ENCODE results near the gene SRGAP2B. TPM values are rescaled to one million over a fixed set of nuclear protein-coding genes. Genes with fewer than 3 reads are reported as not detected.
"Not testable (repeated sequence)": the region's sequence is repeated elsewhere in the genome, so short reads cannot be mapped to it uniquely, and the experiment has no call there.

SRGAP2B gene
- total and polyA plus RNA-seq, 2 donors: 7.0 to 10.3 TPM

DNA sequence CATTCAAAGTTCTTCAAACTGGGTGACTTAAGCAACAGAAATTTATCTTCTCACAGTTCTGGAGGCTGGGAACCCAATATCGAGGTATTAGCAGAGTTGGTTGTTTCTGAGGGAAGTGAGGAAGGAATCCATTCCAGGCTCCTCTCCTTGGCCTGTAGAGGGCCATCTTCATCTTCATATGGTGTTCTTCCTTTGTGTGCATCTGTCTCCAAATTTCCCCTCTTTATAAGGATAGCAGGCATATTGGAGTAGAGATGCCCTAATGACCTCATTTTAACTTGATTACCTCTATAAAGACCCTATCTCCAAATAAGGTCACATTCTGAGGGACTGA, 27.9 kb upstream of the SRGAP2B start:
- H3K36me3 ChIP-seq (ENCODE audit: control insufficient read depth in 2 of 2, insufficient read depth in 2 of 2, low read length in 1 of 2); H3K9me3 ChIP-seq (ENCODE audit: control insufficient read depth in 2 of 2, insufficient read depth in 1 of 2, low read length in 1 of 2); H3K27ac ChIP-seq (ENCODE audit: low read depth in 1 of 2, low read length in 1 of 2); H3K27me3 ChIP-seq (ENCODE audit: control insufficient read depth in 2 of 2, insufficient read depth in 1 of 2, low read length in 1 of 2); H3K4me3 ChIP-seq (ENCODE audit: low read length in 2 of 2); H3K4me1 ChIP-seq (ENCODE audit: control insufficient read depth in 2 of 2, insufficient read depth in 2 of 2, low read length in 2 of 2); DNase-seq (ENCODE audit: low read depth in 6 of 9, low spot score in 9 of 9): not testable (repeated sequence)
- WGBS: no CpG with 5 or more reads among the region's 1 CpG

GRCh38 chr1:145122344-145123061, 27.4 kb upstream of the SRGAP2B start:
- not testable (repeated sequence) for H3K4me3 ChIP-seq (ENCODE audit: low read length in 2 of 2); H3K4me1 ChIP-seq (ENCODE audit: control insufficient read depth in 2 of 2, insufficient read depth in 2 of 2, low read length in 2 of 2); H3K27ac ChIP-seq (ENCODE audit: low read depth in 1 of 2, low read length in 1 of 2); H3K27me3 ChIP-seq (ENCODE audit: control insufficient read depth in 2 of 2, insufficient read depth in 1 of 2, low read length in 1 of 2); DNase-seq (ENCODE audit: low read depth in 6 of 9, low spot score in 9 of 9); H3K36me3 ChIP-seq (ENCODE audit: control insufficient read depth in 2 of 2, insufficient read depth in 2 of 2, low read length in 1 of 2); H3K9me3 ChIP-seq (ENCODE audit: control insufficient read depth in 2 of 2, insufficient read depth in 1 of 2, low read length in 1 of 2)
- no CpG with 5 or more reads among the region's 7 CpGs for WGBS

- not testable (repeated sequence) for H3K36me3 ChIP-seq (ENCODE audit: control insufficient read depth in 2 of 2, insufficient read depth in 2 of 2, low read length in 1 of 2); H3K4me1 ChIP-seq (ENCODE audit: control insufficient read depth in 2 of 2, insufficient read depth in 2 of 2, low read length in 2 of 2); DNase-seq (ENCODE audit: low read depth in 6 of 9, low spot score in 9 of 9); H3K9me3 ChIP-seq (ENCODE audit: control insufficient read depth in 2 of 2, insufficient read depth in 1 of 2, low read length in 1 of 2); H3K27me3 ChIP-seq (ENCODE audit: control insufficient read depth in 2 of 2, insufficient read depth in 1 of 2, low read length in 1 of 2); H3K4me3 ChIP-seq (ENCODE audit: low read length in 2 of 2); H3K27ac ChIP-seq (ENCODE audit: low read depth in 1 of 2, low read length in 1 of 2)
- WGBS: no CpG with 5 or more reads among the region's 3 CpGs
These were observed 24.7 kb upstream of the SRGAP2B start for GRCh38 chr1:145119842-145120241.

DNA sequence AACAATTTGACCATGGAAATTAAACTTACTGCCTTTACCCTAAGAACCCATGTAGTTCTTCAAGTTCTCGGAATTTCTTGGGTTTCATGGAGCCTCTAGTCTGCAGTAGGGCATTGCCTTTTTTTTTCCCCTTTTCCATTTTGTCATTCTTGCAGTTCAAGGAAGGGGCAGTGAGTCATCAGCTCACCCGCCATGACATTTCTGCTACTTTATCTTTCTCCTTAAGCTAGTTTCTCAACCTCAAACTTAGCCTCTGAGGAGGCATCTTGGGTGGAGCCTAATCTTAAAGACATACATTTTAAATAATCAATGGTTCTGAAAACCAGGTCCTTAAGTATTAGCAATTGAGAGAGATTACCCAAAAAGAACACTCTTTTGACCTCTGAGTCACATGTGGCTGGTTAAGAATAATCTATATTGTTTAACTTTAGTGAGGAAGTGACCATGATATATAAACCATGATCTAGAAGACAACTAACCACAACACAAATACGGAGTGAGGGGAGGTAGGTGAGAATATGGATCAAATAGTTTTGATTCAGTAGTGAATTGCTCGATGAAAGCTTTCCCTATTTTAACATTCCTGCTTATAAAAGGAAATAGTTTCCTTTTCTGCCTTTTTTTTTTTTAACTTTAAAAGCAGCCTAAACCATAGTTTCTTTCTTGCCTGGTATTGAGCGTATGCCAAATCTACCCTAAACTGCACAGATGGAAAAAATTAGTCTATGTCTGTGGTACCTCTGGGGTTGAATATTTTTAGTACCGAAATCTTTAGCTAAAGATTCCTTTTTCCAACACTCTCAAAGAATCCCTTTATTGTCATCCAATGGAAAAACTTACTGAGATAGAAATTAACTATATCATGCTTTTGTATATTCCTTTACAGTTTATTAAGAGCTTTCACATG, 20.7 kb upstream of the SRGAP2B start:
- H3K27me3 ChIP-seq (ENCODE audit: control insufficient read depth in 2 of 2, insufficient read depth in 1 of 2, low read length in 1 of 2); DNase-seq (ENCODE audit: low read depth in 6 of 9, low spot score in 9 of 9); H3K4me3 ChIP-seq (ENCODE audit: low read length in 2 of 2); H3K9me3 ChIP-seq (ENCODE audit: control insufficient read depth in 2 of 2, insufficient read depth in 1 of 2, low read length in 1 of 2); H3K27ac ChIP-seq (ENCODE audit: low read depth in 1 of 2, low read length in 1 of 2); H3K4me1 ChIP-seq (ENCODE audit: control insufficient read depth in 2 of 2, insufficient read depth in 2 of 2, low read length in 2 of 2); H3K36me3 ChIP-seq (ENCODE audit: control insufficient read depth in 2 of 2, insufficient read depth in 2 of 2, low read length in 1 of 2): not testable (repeated sequence)
- WGBS: no CpG with 5 or more reads among the region's 6 CpGs

GRCh38 chr1:145114560-145115057, 19.5 kb upstream of the SRGAP2B start:
- DNase-seq (ENCODE audit: low read depth in 6 of 9, low spot score in 9 of 9); H3K27ac ChIP-seq (ENCODE audit: low read depth in 1 of 2, low read length in 1 of 2); H3K36me3 ChIP-seq (ENCODE audit: control insufficient read depth in 2 of 2, insufficient read depth in 2 of 2, low read length in 1 of 2); H3K4me1 ChIP-seq (ENCODE audit: control insufficient read depth in 2 of 2, insufficient read depth in 2 of 2, low read length in 2 of 2); H3K9me3 ChIP-seq (ENCODE audit: control insufficient read depth in 2 of 2, insufficient read depth in 1 of 2, low read length in 1 of 2); H3K27me3 ChIP-seq (ENCODE audit: control insufficient read depth in 2 of 2, insufficient read depth in 1 of 2, low read length in 1 of 2); H3K4me3 ChIP-seq (ENCODE audit: low read length in 2 of 2): not testable (repeated sequence)
- no CpG with 5 or more reads among the region's 1 CpG for WGBS

- H3K27me3 ChIP-seq (ENCODE audit: control insufficient read depth in 2 of 2, insufficient read depth in 1 of 2, low read length in 1 of 2); H3K36me3 ChIP-seq (ENCODE audit: control insufficient read depth in 2 of 2, insufficient read depth in 2 of 2, low read length in 1 of 2); H3K27ac ChIP-seq (ENCODE audit: low read depth in 1 of 2, low read length in 1 of 2); H3K9me3 ChIP-seq (ENCODE audit: control insufficient read depth in 2 of 2, insufficient read depth in 1 of 2, low read length in 1 of 2); H3K4me1 ChIP-seq (ENCODE audit: control insufficient read depth in 2 of 2, insufficient read depth in 2 of 2, low read length in 2 of 2); H3K4me3 ChIP-seq (ENCODE audit: low read length in 2 of 2); DNase-seq (ENCODE audit: low read depth in 6 of 9, low spot score in 9 of 9): not testable (repeated sequence)
- no CpG with 5 or more reads among the region's 3 CpGs for WGBS
These were observed 17.6 kb upstream of the SRGAP2B start for GRCh38 chr1:145112703-145113102.

DNA sequence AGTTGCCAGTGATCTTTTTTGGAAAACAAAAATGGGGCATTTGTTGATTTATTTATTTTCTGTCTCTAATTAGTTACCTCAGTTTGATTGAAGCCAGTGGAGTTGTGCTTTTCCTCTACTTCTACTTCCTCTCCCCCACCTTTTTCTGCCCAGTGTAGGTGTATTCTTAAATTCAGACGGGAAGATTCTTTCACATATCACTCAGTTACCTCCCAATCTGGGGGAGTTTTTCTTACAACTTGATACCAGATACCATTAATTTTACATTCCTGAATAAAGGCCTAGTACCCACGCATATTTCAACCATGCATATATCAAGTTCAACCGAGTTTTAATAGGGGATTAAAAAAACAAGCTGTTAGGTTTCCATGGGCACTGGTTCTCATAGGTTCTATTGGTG, 16.5 kb upstream of the SRGAP2B start:
- DNase-seq (ENCODE audit: low read depth in 6 of 9, low spot score in 9 of 9); H3K4me1 ChIP-seq (ENCODE audit: control insufficient read depth in 2 of 2, insufficient read depth in 2 of 2, low read length in 2 of 2); H3K4me3 ChIP-seq (ENCODE audit: low read length in 2 of 2); H3K27me3 ChIP-seq (ENCODE audit: control insufficient read depth in 2 of 2, insufficient read depth in 1 of 2, low read length in 1 of 2); H3K27ac ChIP-seq (ENCODE audit: low read depth in 1 of 2, low read length in 1 of 2); H3K9me3 ChIP-seq (ENCODE audit: control insufficient read depth in 2 of 2, insufficient read depth in 1 of 2, low read length in 1 of 2); H3K36me3 ChIP-seq (ENCODE audit: control insufficient read depth in 2 of 2, insufficient read depth in 2 of 2, low read length in 1 of 2): not testable (repeated sequence)
- no CpG with 5 or more reads among the region's 3 CpGs for WGBS

DNA sequence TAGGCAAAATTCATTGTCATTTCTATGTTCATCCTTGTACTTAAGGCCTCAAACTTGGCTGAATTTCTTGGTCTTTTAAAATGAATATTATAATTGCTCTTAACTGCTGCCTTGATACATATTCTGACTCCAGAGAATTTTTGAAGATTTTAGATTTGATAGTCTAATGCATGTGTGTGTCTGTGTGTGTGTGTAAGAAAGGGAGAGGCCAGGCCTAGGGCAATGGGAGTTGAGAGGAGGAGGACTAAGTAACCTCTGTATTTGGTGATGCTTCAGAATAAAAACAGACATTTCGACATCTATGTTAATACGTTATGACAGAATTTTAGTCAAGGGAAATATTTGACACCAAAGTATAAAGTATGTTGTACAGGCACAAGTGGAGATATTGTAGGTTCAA, 8.2 kb upstream of the SRGAP2B start:
- not testable (repeated sequence) for H3K27ac ChIP-seq (ENCODE audit: low read depth in 1 of 2, low read length in 1 of 2); H3K4me3 ChIP-seq (ENCODE audit: low read length in 2 of 2); H3K36me3 ChIP-seq (ENCODE audit: control insufficient read depth in 2 of 2, insufficient read depth in 2 of 2, low read length in 1 of 2); DNase-seq (ENCODE audit: low read depth in 6 of 9, low spot score in 9 of 9); H3K4me1 ChIP-seq (ENCODE audit: control insufficient read depth in 2 of 2, insufficient read depth in 2 of 2, low read length in 2 of 2); H3K9me3 ChIP-seq (ENCODE audit: control insufficient read depth in 2 of 2, insufficient read depth in 1 of 2, low read length in 1 of 2); H3K27me3 ChIP-seq (ENCODE audit: control insufficient read depth in 2 of 2, insufficient read depth in 1 of 2, low read length in 1 of 2)
- WGBS: no CpG with 5 or more reads among the region's 2 CpGs

DNA sequence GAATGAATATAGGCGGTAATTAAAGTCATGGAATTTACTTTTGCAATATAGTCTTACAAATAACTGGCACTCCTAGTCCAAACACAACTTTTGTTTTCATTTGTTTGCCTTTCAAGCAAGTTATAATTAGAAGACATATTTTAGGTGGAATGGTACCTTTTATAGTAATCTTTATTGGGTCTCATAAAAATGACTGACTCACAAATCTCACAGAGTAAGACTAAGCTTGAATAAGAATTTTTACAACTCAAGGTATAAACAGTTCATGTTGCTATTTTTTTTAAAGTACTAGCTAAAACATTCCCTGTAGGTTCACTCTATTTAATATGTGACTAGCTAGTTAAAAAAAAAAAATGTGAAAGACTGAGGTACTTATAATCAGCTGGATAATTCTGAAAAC, 6.6 kb upstream of the SRGAP2B start:
- WGBS: 100% methylated on average over 1 of the region's 1 CpG
- H3K4me3 ChIP-seq (ENCODE audit: low read length in 2 of 2); H3K36me3 ChIP-seq (ENCODE audit: control insufficient read depth in 2 of 2, insufficient read depth in 2 of 2, low read length in 1 of 2); H3K4me1 ChIP-seq (ENCODE audit: control insufficient read depth in 2 of 2, insufficient read depth in 2 of 2, low read length in 2 of 2); H3K9me3 ChIP-seq (ENCODE audit: control insufficient read depth in 2 of 2, insufficient read depth in 1 of 2, low read length in 1 of 2); DNase-seq (ENCODE audit: low read depth in 6 of 9, low spot score in 9 of 9); H3K27ac ChIP-seq (ENCODE audit: low read depth in 1 of 2, low read length in 1 of 2); H3K27me3 ChIP-seq (ENCODE audit: control insufficient read depth in 2 of 2, insufficient read depth in 1 of 2, low read length in 1 of 2): not testable (repeated sequence)
